ENCODE results near the gene SDK2.

- TF ChIP-seq POLR2AphosphoS5 (IDR thresholded peaks at IDR 0.05) (no peak), CTCF (IDR thresholded peaks at IDR 0.05) (no peak)
Measured at GRCh38 chr17:73452009-73452408, 192.2 kb downstream of the SDK2 start.
